ENCODE measurements around the gene MINDY4. TPM values are rescaled to one million over a fixed set of nuclear protein-coding genes. Genes with fewer than 3 reads are reported as not detected.

MINDY4 gene
- total RNA-seq, 6 experiments from 2014 or later, result 1.2 to 3.2 (median 2.3) TPM

DNA sequence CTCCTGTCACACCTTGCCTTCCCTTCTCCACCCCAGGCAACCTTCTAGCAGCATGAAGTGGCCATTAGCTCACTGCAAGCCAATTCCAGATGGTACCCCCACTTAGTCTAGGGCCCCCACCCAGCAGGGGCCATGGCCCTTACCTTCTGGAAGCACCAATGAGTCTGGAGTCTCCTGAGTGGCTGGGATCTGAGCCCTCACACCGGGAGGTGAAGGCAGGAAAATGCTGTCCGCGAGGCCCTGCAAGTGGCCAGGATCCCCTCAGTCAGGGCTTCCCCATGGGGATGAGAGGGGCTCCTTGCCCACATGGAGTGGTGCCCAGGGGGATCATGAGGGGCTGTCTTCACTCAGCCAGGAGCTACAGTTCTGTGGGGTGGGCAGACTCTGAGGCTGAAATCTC, 145.0 kb downstream of the MINDY4 start:
- Histone ChIP-seq H3K27me3 (no peaks in the 10 kb centered on the region), H3K4me1 (no peaks in the 10 kb centered on the region), H3K36me3 (no peaks in the 10 kb centered on the region), H3K4me3 (no peak overlapping the region), H3K9me3 (no peaks in the 10 kb centered on the region), H3K27ac (no peak overlapping the region)
- ATAC-seq (no peak), DNase-seq (no peak)
- WGBS (ENCODE audit: insufficient coverage, low coverage, low lambda C conversion rate, missing lambda C conversion rate), result no CpG with 5 or more reads among the region's 3 CpGs
- TF ChIP-seq POLR2A (IDR thresholded peaks at IDR 0.05), result no peak
- TF ChIP-seq, protein P1, sequence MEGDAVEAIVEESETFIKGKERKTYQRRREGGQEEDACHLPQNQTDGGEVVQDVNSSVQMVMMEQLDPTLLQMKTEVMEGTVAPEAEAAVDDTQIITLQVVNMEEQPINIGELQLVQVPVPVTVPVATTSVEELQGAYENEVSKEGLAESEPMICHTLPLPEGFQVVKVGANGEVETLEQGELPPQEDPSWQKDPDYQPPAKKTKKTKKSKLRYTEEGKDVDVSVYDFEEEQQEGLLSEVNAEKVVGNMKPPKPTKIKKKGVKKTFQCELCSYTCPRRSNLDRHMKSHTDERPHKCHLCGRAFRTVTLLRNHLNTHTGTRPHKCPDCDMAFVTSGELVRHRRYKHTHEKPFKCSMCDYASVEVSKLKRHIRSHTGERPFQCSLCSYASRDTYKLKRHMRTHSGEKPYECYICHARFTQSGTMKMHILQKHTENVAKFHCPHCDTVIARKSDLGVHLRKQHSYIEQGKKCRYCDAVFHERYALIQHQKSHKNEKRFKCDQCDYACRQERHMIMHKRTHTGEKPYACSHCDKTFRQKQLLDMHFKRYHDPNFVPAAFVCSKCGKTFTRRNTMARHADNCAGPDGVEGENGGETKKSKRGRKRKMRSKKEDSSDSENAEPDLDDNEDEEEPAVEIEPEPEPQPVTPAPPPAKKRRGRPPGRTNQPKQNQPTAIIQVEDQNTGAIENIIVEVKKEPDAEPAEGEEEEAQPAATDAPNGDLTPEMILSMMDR (IDR thresholded peaks at IDR 0.05), result no peak
- intact Hi-C loops (cut with DNase I), result no loop called here

DNA sequence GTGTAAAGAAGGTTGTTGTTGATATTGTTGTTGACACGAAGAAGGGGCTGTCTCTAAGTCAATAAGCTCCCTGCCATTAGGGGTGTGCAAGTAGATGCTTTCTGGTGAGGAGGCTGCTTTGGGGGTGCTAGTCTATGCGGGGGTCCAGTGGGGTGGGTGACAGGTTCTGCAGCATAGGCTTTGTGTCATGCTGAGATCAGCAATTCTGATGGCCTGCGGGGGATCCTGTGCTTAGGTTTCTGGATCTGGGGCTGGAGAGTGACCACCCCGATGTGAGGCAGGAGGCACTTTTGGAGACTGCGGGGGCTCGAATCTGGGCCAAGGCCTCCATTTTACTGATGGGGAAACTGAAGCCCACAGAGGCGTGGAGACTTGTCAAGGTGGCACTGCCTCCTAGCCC, 145.6 kb downstream of the MINDY4 start:
- 80% methylated on average over 1 of the region's 7 CpGs for WGBS (ENCODE audit: insufficient coverage, low coverage, low lambda C conversion rate, missing lambda C conversion rate)
- no peak overlapping the region for H3K4me3 ChIP-seq

DNA sequence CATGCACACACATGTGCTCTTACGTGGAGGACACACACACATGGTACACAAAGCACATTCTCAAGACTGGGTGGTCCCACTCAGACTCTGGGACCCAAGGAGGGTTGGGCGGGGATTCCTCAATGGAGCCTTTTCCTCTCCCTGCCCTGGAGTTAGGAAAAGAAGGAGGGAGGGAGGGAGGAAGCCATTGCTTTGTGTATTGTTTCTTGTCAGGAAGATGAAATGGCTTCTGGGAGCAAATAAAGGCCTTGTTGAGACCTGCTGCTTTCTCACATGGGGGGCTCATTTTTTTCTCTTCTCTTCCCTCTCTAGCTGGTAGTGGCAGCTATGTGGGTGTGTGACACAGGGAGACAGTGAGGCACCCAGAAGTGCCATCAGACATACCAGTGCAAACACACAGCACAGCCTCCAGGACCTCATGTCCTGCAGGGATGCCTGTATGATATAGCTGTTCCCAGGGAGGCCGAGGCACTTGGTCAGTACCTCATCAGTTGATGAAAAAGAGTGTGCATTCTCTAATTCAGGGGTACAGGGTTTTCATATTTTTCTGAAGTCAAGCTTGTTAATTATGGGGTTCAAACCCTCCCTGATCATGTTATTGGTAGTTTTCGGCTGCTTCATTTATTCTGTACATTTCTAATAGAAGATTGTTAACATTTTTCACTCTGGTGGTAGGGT, 146.1 kb downstream of the MINDY4 start:
- Histone ChIP-seq H3K4me3 (no peak overlapping the region), H3K4me1 (no peaks in the 10 kb centered on the region), H3K36me3 (no peaks in the 10 kb centered on the region), H3K9me3 (no peaks in the 10 kb centered on the region), H3K27ac (no peak overlapping the region), H3K27me3 (no peaks in the 10 kb centered on the region)
- DNase-seq (peak in 1 of 3 donors; percentile 13), ATAC-seq (no peak)
- no peak for TF ChIP-seq POLR2A (IDR thresholded peaks at IDR 0.05)
- TF ChIP-seq, protein P1 (IDR thresholded peaks at IDR 0.05), result no peak
- WGBS (ENCODE audit: insufficient coverage, low coverage, low lambda C conversion rate, missing lambda C conversion rate), result 84% methylated on average over 4 of the region's 4 CpGs
- intact Hi-C loops (cut with DNase I), result no loop called here

More for the DNA sequence above, 145.6 kb downstream of the MINDY4 start:
- Histone ChIP-seq H3K27ac (no peak overlapping the region), H3K4me1 (no peaks in the 10 kb centered on the region), H3K9me3 (no peaks in the 10 kb centered on the region), H3K27me3 (no peaks in the 10 kb centered on the region), H3K36me3 (no peaks in the 10 kb centered on the region)
- intact Hi-C loops (cut with DNase I), result no loop called here
- DNase-seq, result no peak
- TF ChIP-seq, protein P1 (IDR thresholded peaks at IDR 0.05), result no peak
- TF ChIP-seq POLR2A (IDR thresholded peaks at IDR 0.05), result no peak
- no peak for ATAC-seq

DNA sequence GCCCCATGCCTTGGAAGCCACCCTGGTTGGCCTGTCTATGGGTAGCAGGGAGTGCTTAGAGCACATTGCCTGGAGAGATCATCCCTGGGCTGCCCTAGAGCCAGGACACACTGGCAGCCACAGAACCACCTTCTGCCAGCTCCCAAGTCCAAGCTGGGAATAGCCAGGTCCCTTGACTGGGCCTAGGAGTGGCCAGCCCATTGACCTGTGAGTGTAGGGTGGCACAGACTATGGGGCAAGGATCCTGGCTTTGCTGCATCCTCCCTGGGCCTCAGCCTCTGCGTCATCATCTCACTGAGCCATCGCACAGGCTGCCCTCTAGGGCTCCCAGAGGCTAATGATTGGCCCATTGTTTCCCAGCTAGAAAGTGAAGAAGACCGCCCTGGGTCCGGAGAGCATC, 147.5 kb downstream of the MINDY4 start:
- Histone ChIP-seq H3K4me3 (no peak overlapping the region), H3K27ac (no peak overlapping the region), H3K4me1 (no peaks in the 10 kb centered on the region), H3K36me3 (no peaks in the 10 kb centered on the region), H3K27me3 (no peaks in the 10 kb centered on the region), H3K9me3 (no peaks in the 10 kb centered on the region)
- TF ChIP-seq POLR2A (IDR thresholded peaks at IDR 0.05), result no peak
- TF ChIP-seq, protein P1 (IDR thresholded peaks at IDR 0.05), result no peak
- DNase-seq, result peak in 2 of 3 donors; percentile 4 to 20
- no CpG with 5 or more reads among the region's 4 CpGs for WGBS (ENCODE audit: insufficient coverage, low coverage, low lambda C conversion rate, missing lambda C conversion rate)
- intact Hi-C loops (cut with DNase I), result no loop called here
- ATAC-seq, result no peak

Measured in right lobe of liver (tissue), 6 donors.